HCT116 (cell line): ENCODE measurements around the gene SPX. TPM values are rescaled to one million over a fixed set of nuclear protein-coding genes. Genes with fewer than 3 reads are reported as not detected.

Experiments
- ATAC-seq: fragments of 200-7000 bp; cut with Tn5 transposase; 2 replicates; pipeline ENCODE4 v1.9.1; 2020; ENCODE audit warnings: mild to moderate bottlenecking, moderate library complexity
- BruUV-seq: library from RNA; stranded (reverse); fragments of 400-500 nt; replicated peaks from 2 replicates; lab custom pipeline; 2021; lab: Mats Ljungman, UMichigan
- CTCF ChIA-PET: fragments of 300-600 bp; sonication (Branson Sonifier 250); formaldehyde crosslinking; loops from one replicate; lab custom pipeline; 2021; ENCODE audit warnings: antibody characterized with exemption; lab: Charles Lee
- POLR2A ChIA-PET: fragments of 300-600, 350-600 bp; sonication (Branson Sonifier 250); formaldehyde crosslinking; loops from one replicate; lab custom pipeline; 2021; ENCODE audit warnings: antibody characterized with exemption; lab: Charles Lee
- RAD21 ChIA-PET, 2 experiments: fragments of 300-600 bp; sonication (Branson Sonifier 250); formaldehyde crosslinking; loops; one replicate each; lab custom pipeline; 2023; ENCODE audit warnings: low total read pairs in 2 of 2; ENCODE audit not compliant: uncharacterized antibody in 2 of 2, unreplicated experiment in 2 of 2, low non-redundant PET in 1 of 2; lab: Charles Lee
- DNase-seq: peaks from one replicate; pipeline ENCODE4 v3.0.0-alpha.2; 2010; ENCODE audit warnings: low read depth, low spot score
- H2AFZ ChIP-seq: fragments of 200-600 bp; shearing (Covaris generic), sonication (generic); 2 replicates; pipeline ENCODE4 v1.6.1; 2017; ENCODE audit warnings: low read depth, mixed run types, mixed read lengths, antibody characterized with exemption, low read length; ENCODE audit not compliant: poor library complexity, severe bottlenecking
- H3K27ac ChIP-seq: 2 replicates; pipeline ENCODE4 v1.5.1; 2012; ENCODE audit warnings: low read depth, low read length
- H3K27me3 ChIP-seq: fragments of 200-600 bp; sonication (generic); 2 replicates; pipeline ENCODE4 v1.6.1; 2016; ENCODE audit warnings: mixed run types, low read length, mixed read lengths; ENCODE audit not compliant: insufficient read depth
- H3K36me3 ChIP-seq, 2 experiments: fragments of 200-500 bp in 1 of 2; fragments of 200-600 bp in 1 of 2; sonication (Bioruptor generic) in 1 of 2; sonication (generic) in 1 of 2; 2 replicates each; pipeline versions ENCODE4 v1.5.1 to v1.6.1; 2014 to 2016; ENCODE audit warnings: low read length in 2 of 2, inconsistent platforms in 1 of 2, mixed read lengths in 1 of 2, mixed run types in 1 of 2; ENCODE audit not compliant: insufficient read depth in 2 of 2, control insufficient read depth in 1 of 2
- H3K4me1 ChIP-seq, 2 experiments: fragments of 200-600 bp in 1 of 2; sonication (generic) in 1 of 2; 2 replicates each; pipeline versions ENCODE4 v1.5.1 to v1.6.1; 2012 to 2017; ENCODE audit warnings: low read length in 2 of 2, inconsistent platforms in 1 of 2, mild to moderate bottlenecking in 1 of 2, mixed read lengths in 1 of 2, mixed run types in 1 of 2, moderate library complexity in 1 of 2; ENCODE audit not compliant: insufficient read depth in 2 of 2, control insufficient read depth in 1 of 2
- H3K4me2 ChIP-seq: fragments of 200-600 bp; sonication (generic); 2 replicates; pipeline ENCODE4 v1.6.1; 2017; ENCODE audit warnings: mixed run types, low read length, mixed read lengths
- H3K4me3 ChIP-seq, 2 experiments: fragments of 200-600 bp in 1 of 2; sonication (generic) in 1 of 2; replicated peaks in 1 of 2; 2 replicates each; pipeline ENCODE4 v1.5.1; 2011 to 2016; ENCODE audit warnings: low read length in 2 of 2, control low read depth in 1 of 2, low read depth in 1 of 2, mild to moderate bottlenecking in 1 of 2, mixed read lengths in 1 of 2, mixed run types in 1 of 2
- H3K79me2 ChIP-seq: fragments of 200-600 bp; sonication (generic); 2 replicates; pipeline ENCODE4 v1.6.1; 2017; ENCODE audit warnings: mild to moderate bottlenecking, mixed run types, low read length, moderate library complexity, mixed read lengths; ENCODE audit not compliant: insufficient read depth
- H3K9ac ChIP-seq: fragments of 200-600 bp; sonication (generic); 2 replicates; pipeline ENCODE4 v1.6.1; 2016; ENCODE audit warnings: low read length, mixed read lengths
- H3K9me2 ChIP-seq: fragments of 200-600 bp; sonication (generic), shearing (Covaris generic); 2 replicates; pipeline ENCODE4 v1.6.1; 2017; ENCODE audit warnings: mixed run types, mild to moderate bottlenecking, moderate library complexity; ENCODE audit not compliant: insufficient read depth
- H3K9me3 ChIP-seq, 2 experiments: fragments of 200-500 bp in 1 of 2; fragments of 200-600 bp in 1 of 2; sonication (Bioruptor generic) in 1 of 2; sonication (generic) in 1 of 2; 2 replicates each; pipeline ENCODE4 v1.6.1; 2014 to 2017; ENCODE audit warnings: low read length in 2 of 2, mixed read lengths in 2 of 2, inconsistent platforms in 1 of 2, low read depth in 1 of 2, mild to moderate bottlenecking in 1 of 2, mixed run types in 1 of 2, moderate library complexity in 1 of 2; ENCODE audit not compliant: control insufficient read depth in 1 of 2, insufficient read depth in 1 of 2
- H4K20me1 ChIP-seq: fragments of 200-600 bp; sonication (generic), shearing (Covaris generic); 2 replicates; pipeline ENCODE4 v1.6.1; 2017; ENCODE audit warnings: mixed run types, mild to moderate bottlenecking, moderate library complexity; ENCODE audit not compliant: insufficient read depth
- EGR1 ChIP-seq: IDR thresholded peaks from 2 replicates; pipeline ENCODE4 v1.6.1; 2012; ENCODE audit warnings: low read depth
- ELF1 ChIP-seq: IDR thresholded peaks from 2 replicates; pipeline ENCODE4 v1.6.1; 2012; ENCODE audit warnings: low read depth, borderline replicate concordance
- EZH2 ChIP-seq: fragments of 200-600 bp; sonication (generic); IDR thresholded peaks from 2 replicates; pipeline ENCODE4 v1.6.1; 2017; ENCODE audit warnings: antibody characterized with exemption, mixed run types
- JUND ChIP-seq: IDR thresholded peaks from 2 replicates; pipeline ENCODE4 v1.6.1; 2012
- POLR2AphosphoS5 ChIP-seq: IDR thresholded peaks from 2 replicates; pipeline ENCODE4 v1.6.1; 2011; ENCODE audit warnings: mild to moderate bottlenecking, low read depth, low read length, moderate library complexity
- RAD21 ChIP-seq: IDR thresholded peaks from 2 replicates; pipeline ENCODE4 v1.6.1; 2012; ENCODE audit warnings: low read depth, mild to moderate bottlenecking
- SIN3A ChIP-seq: IDR thresholded peaks from 2 replicates; pipeline ENCODE4 v1.6.1; 2012; ENCODE audit warnings: low read depth
- SRF ChIP-seq: IDR thresholded peaks from 2 replicates; pipeline ENCODE4 v1.6.1; 2012; ENCODE audit warnings: low read depth
- ZFX ChIP-seq: fragments of 450-650 bp; IDR thresholded peaks from 2 replicates; pipeline ENCODE4 v1.6.1; 2017
- intact Hi-C: fragments of 100-400 bp; cut with micrococcal nuclease; formaldehyde crosslinking; loops from 2 replicates; pipeline ENCODE4 v1.10.0; 2022
- total RNA-seq: library from RNA; stranded (reverse); gene quantifications from one replicate; pipeline ENCODE4 v1.2.1, GENCODE V29; 2021; ENCODE audit not compliant: unreplicated experiment
- TF ChIP-seq, protein P1 (sequence below): IDR thresholded peaks from 2 replicates; pipeline ENCODE4 v1.6.1; 2011; ENCODE audit warnings: mild to moderate bottlenecking, low read length, moderate library complexity; ENCODE audit not compliant: insufficient replicate concordance; ENCODE audit errors: extremely low read depth
- TF ChIP-seq, protein P2 (sequence below): IDR thresholded peaks from 2 replicates; pipeline ENCODE4 v1.6.1; 2012
- TF ChIP-seq, protein P3 (sequence below): IDR thresholded peaks from 2 replicates; pipeline ENCODE4 v1.6.1; 2012

Gene SPX
- total RNA-seq, 1 experiment from 2014 or later = 0.76 TPM

DNA sequence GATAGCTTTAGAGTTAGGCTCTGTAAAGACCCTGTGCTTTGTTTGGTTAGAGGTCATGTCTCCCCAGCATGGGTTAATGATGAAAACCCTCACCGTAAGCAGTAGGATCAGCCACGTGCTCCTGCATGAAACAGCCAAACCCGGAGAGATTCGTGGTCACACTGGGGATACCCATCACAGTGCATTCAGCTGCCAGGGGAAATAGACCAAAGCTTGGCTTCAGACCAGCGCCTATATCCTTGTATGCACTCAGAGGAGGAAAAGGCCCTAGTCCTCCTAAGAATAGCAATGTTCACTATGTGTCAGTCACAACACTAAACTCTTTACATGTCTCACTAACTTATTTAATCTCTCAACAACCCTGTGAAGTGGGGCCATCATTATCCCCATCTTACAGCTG is 16.3 kb downstream of the SPX start:
- no peak for TF ChIP-seq SIN3A
- TF ChIP-seq JUND = no peak
- TF ChIP-seq, protein P1, sequence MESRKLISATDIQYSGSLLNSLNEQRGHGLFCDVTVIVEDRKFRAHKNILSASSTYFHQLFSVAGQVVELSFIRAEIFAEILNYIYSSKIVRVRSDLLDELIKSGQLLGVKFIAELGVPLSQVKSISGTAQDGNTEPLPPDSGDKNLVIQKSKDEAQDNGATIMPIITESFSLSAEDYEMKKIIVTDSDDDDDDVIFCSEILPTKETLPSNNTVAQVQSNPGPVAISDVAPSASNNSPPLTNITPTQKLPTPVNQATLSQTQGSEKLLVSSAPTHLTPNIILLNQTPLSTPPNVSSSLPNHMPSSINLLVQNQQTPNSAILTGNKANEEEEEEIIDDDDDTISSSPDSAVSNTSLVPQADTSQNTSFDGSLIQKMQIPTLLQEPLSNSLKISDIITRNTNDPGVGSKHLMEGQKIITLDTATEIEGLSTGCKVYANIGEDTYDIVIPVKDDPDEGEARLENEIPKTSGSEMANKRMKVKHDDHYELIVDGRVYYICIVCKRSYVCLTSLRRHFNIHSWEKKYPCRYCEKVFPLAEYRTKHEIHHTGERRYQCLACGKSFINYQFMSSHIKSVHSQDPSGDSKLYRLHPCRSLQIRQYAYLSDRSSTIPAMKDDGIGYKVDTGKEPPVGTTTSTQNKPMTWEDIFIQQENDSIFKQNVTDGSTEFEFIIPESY = no peak
- no peak for TF ChIP-seq EGR1
- TF ChIP-seq, protein P2, sequence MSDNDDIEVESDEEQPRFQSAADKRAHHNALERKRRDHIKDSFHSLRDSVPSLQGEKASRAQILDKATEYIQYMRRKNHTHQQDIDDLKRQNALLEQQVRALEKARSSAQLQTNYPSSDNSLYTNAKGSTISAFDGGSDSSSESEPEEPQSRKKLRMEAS = no peak
- no peak for TF ChIP-seq ZFX
- no peak for TF ChIP-seq ELF1
- TF ChIP-seq, protein P3, sequence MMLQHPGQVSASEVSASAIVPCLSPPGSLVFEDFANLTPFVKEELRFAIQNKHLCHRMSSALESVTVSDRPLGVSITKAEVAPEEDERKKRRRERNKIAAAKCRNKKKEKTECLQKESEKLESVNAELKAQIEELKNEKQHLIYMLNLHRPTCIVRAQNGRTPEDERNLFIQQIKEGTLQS = no peak
- TF ChIP-seq, all 23 proteins: peak for 0
- Histone ChIP-seq H3K4me1 (no peaks in the 10 kb centered on the region), H3K79me2 (no peaks in the 10 kb centered on the region), H2AFZ (no peak overlapping the region), H3K36me3 (no peaks in the 10 kb centered on the region), H3K9me3 (no peaks in the 10 kb centered on the region), H3K27ac (no peak overlapping the region), H3K9me2 (no peaks in the 10 kb centered on the region), H3K27me3 (no peaks in the 10 kb centered on the region), H3K4me3 (no peak overlapping the region), H4K20me1 (no peaks in the 10 kb centered on the region), H3K4me2 (no peak overlapping the region), H3K9ac (no peak overlapping the region)
- ChIA-PET RAD21 (no interaction called here), POLR2A (no interaction called here), CTCF (no interaction called here)
- DNase-seq (no peak), ATAC-seq (no peak)
- no TSS peak for BruUV-seq
- intact Hi-C loops = no loop called here

DNA sequence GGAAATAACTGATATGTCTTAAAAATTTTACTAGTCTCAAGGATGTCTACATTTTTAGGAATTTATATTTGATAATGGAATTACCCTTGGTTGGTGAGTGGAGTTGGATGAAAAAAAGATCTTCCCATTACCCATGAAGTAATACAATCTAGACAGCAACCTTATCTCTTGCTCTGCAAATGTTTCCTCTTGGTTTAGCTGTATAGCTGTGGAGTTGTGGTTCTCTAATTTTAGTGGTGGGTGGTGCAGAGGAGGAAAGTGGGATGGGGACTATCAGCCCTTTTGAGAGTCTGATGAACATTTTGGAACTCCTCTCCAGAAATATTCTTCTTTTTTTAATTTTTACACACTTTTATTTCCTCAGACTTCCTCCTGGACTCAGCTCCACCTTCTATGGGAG is 17.1 kb downstream of the SPX start:
- H4K20me1 ChIP-seq = no peaks in the 10 kb centered on the region
- TF ChIP-seq EZH2 (no peak), ELF1 (no peak), SRF (no peak), RAD21 (no peak), JUND (no peak), POLR2AphosphoS5 (no peak), ZFX (no peak)
- TF ChIP-seq, protein P1 = no peak
- no peaks in the 10 kb centered on the region for H3K9me2 ChIP-seq
- H3K9me3 ChIP-seq = no peaks in the 10 kb centered on the region
- no peak overlapping the region for H3K9ac ChIP-seq
- H3K4me3 ChIP-seq = no peak overlapping the region
- BruUV-seq = no TSS peak
- no peak overlapping the region for H3K4me2 ChIP-seq
- ChIA-PET CTCF (no interaction called here), POLR2A (no interaction called here), RAD21 (no interaction called here)
- no peak for DNase-seq
- no peak for ATAC-seq
- H3K79me2 ChIP-seq = no peaks in the 10 kb centered on the region
- no peak overlapping the region for H2AFZ ChIP-seq
- no peaks in the 10 kb centered on the region for H3K27me3 ChIP-seq
- H3K36me3 ChIP-seq = no peaks in the 10 kb centered on the region
- no peaks in the 10 kb centered on the region for H3K4me1 ChIP-seq
- no peak overlapping the region for H3K27ac ChIP-seq
- intact Hi-C loops = no loop called here
